SK-N-SH (cell line): ENCODE results near the gene GRAMD2A. TPM values are rescaled to one million over a fixed set of nuclear protein-coding genes. Genes with fewer than 3 reads are reported as not detected.

ENCODE experiments used
- CTCF ChIA-PET: fragments of 300-600, 350-600 bp; formaldehyde crosslinking; extraction: SDS; loops from one replicate; lab custom pipeline; 2021; lab: Yijun Ruan, JAX
- POLR2A ChIA-PET: fragments of 350-600 bp; sonication (Branson Sonifier 250); formaldehyde crosslinking; extraction: SDS; loops from one replicate; lab custom pipeline; 2020; ENCODE audit warnings: antibody characterized with exemption, inconsistent platforms; lab: Yijun Ruan, JAX
- DNase-seq: peaks from one replicate; pipeline ENCODE4 v3.0.0; 2012
- H2AFZ ChIP-seq: fragments of 200-600 bp; sonication (generic); 2 replicates; pipeline ENCODE4 v1.8.1; 2016; ENCODE audit warnings: antibody characterized with exemption, mild to moderate bottlenecking, low read depth
- H3F3A ChIP-seq: fragments of 200-600 bp; sonication (generic); replicated peaks from 2 replicates; pipeline ENCODE3; 2016; ENCODE audit warnings: antibody characterized with exemption, mild to moderate bottlenecking; ENCODE audit not compliant: insufficient read depth
- H3K27ac ChIP-seq, 2 experiments: fragments of 200-500 bp in 1 of 2; fragments of 200-600 bp in 1 of 2; sonication (Bioruptor generic) in 1 of 2; sonication (generic), shearing (Covaris generic) in 1 of 2; 2 replicates each; pipeline versions ENCODE4 v1.5.1 to v1.6.1; 2014 to 2016; ENCODE audit warnings: low read depth in 2 of 2, inconsistent platforms in 1 of 2, low read length in 1 of 2, mild to moderate bottlenecking in 1 of 2, mixed read lengths in 1 of 2
- H3K27me3 ChIP-seq: fragments of 200-600 bp; sonication (generic), shearing (Covaris generic); 2 replicates; pipeline ENCODE4 v1.6.1; 2016; ENCODE audit warnings: mixed run types; ENCODE audit not compliant: insufficient read depth
- H3K36me3 ChIP-seq, 2 experiments: fragments of 200-500 bp in 1 of 2; fragments of 200-600 bp in 1 of 2; sonication (Bioruptor generic) in 1 of 2; sonication (generic) in 1 of 2; replicated peaks in 1 of 2; 2 replicates each; pipeline versions ENCODE3 to v1.5.1; 2014 to 2016; ENCODE audit warnings: low read length in 1 of 2, mild to moderate bottlenecking in 1 of 2; ENCODE audit not compliant: insufficient read depth in 2 of 2, control insufficient read depth in 1 of 2
- H3K4me1 ChIP-seq, 2 experiments: fragments of 200-500 bp in 1 of 2; fragments of 200-600 bp in 1 of 2; sonication (Bioruptor generic) in 1 of 2; sonication (generic), shearing (Covaris generic) in 1 of 2; 2 replicates each; pipeline versions ENCODE4 v1.5.1 to v1.6.1; 2014 to 2016; ENCODE audit warnings: low read depth in 1 of 2, low read length in 1 of 2, mixed run types in 1 of 2; ENCODE audit not compliant: insufficient read depth in 2 of 2, control insufficient read depth in 1 of 2
- H3K4me2 ChIP-seq: fragments of 200-600 bp; sonication (generic), shearing (Covaris generic); 2 replicates; pipeline ENCODE4 v1.6.1; 2017; ENCODE audit warnings: mixed run types
- H3K4me3 ChIP-seq, 2 experiments: fragments of 200-500 bp in 1 of 2; fragments of 200-600 bp in 1 of 2; sonication (Bioruptor generic) in 1 of 2; sonication (generic), shearing (Covaris generic) in 1 of 2; 2 replicates each; pipeline versions ENCODE4 v1.5.1 to v1.8.1; 2014 to 2016; ENCODE audit warnings: low read depth in 2 of 2, inconsistent platforms in 1 of 2, low read length in 1 of 2, mild to moderate bottlenecking in 1 of 2, mixed read lengths in 1 of 2, moderate library complexity in 1 of 2
- H3K79me2 ChIP-seq: fragments of 200-600 bp; sonication (generic); 2 replicates; pipeline ENCODE4 v1.8.1; 2017; ENCODE audit warnings: mild to moderate bottlenecking; ENCODE audit not compliant: insufficient read depth
- H3K9ac ChIP-seq: fragments of 200-600 bp; sonication (generic); 2 replicates; pipeline ENCODE4 v1.6.1; 2017; ENCODE audit warnings: mixed run types
- H3K9me2 ChIP-seq: fragments of 200-600 bp; sonication (generic); 2 replicates; pipeline ENCODE4 v1.6.1; 2017; ENCODE audit warnings: mixed run types
- H3K9me3 ChIP-seq: fragments of 200-600 bp; sonication (generic); 2 replicates; pipeline ENCODE4 v1.6.1; 2017; ENCODE audit warnings: mixed run types, mild to moderate bottlenecking, moderate library complexity
- H4K20me1 ChIP-seq: fragments of 200-600 bp; sonication (generic); 2 replicates; pipeline ENCODE4 v1.6.1; 2017; ENCODE audit warnings: mild to moderate bottlenecking, mixed run types; ENCODE audit not compliant: insufficient read depth
- CHD2 ChIP-seq: fragments of 150-350 bp; IDR thresholded peaks from 2 replicates; pipeline ENCODE4 v1.6.1; 2018; ENCODE audit warnings: low read length; ENCODE audit not compliant: partially characterized antibody
- EZH2phosphoT487 ChIP-seq: fragments of 200-600 bp; sonication (generic); IDR thresholded peaks from 2 replicates; pipeline ENCODE4 v1.6.1; 2017; ENCODE audit warnings: low read depth, mixed run types, mild to moderate bottlenecking, antibody characterized with exemption, moderate library complexity, borderline replicate concordance
- FOSL2 ChIP-seq: IDR thresholded peaks from 2 replicates; pipeline ENCODE4 v1.4.0; 2012; ENCODE audit warnings: low read depth, mild to moderate bottlenecking, moderate library complexity, borderline replicate concordance
- FOXJ3 ChIP-seq: sonication (generic); formaldehyde crosslinking; IDR thresholded peaks from 2 replicates; pipeline ENCODE4 v1.5.1; 2020; ENCODE audit warnings: mild to moderate bottlenecking, missing genetic modification reagents
- GABPA ChIP-seq: IDR thresholded peaks from 2 replicates; pipeline ENCODE4 v1.4.0; 2012; ENCODE audit warnings: low read depth, mild to moderate bottlenecking
- GATA2 ChIP-seq: sonication (generic); formaldehyde crosslinking; IDR thresholded peaks from 2 replicates; pipeline ENCODE4 v1.5.0; 2020; ENCODE audit warnings: mild to moderate bottlenecking, missing genetic modification reagents
- MAX ChIP-seq: IDR thresholded peaks from 2 replicates; pipeline ENCODE4 v1.4.0; 2012; ENCODE audit warnings: low read depth
- MXI1 ChIP-seq: IDR thresholded peaks from 2 replicates; pipeline ENCODE4 v1.6.1; 2012; ENCODE audit warnings: mild to moderate bottlenecking, low read depth, low read length, improper control_type of control experiment
- NFIC ChIP-seq: IDR thresholded peaks from 2 replicates; pipeline ENCODE4 v1.4.0; 2012; ENCODE audit warnings: borderline replicate concordance
- NRF1 ChIP-seq: IDR thresholded peaks from 2 replicates; pipeline ENCODE4 v1.6.1; 2012; ENCODE audit warnings: low read depth, mild to moderate bottlenecking, low read length
- RAD21 ChIP-seq: IDR thresholded peaks from 2 replicates; pipeline ENCODE4 v1.6.1; 2012; ENCODE audit warnings: mild to moderate bottlenecking, low read length
- RCOR1 ChIP-seq: fragments of 150-350 bp; IDR thresholded peaks from 2 replicates; pipeline ENCODE4 v1.6.1; 2017; ENCODE audit warnings: antibody characterized with exemption, low read length
- RFX5 ChIP-seq: IDR thresholded peaks from 2 replicates; pipeline ENCODE4 v1.6.1; 2012; ENCODE audit warnings: mild to moderate bottlenecking, improper control_type of control experiment, low read length
- RXRA ChIP-seq: IDR thresholded peaks from 2 replicates; pipeline ENCODE4 v1.4.0; 2012; ENCODE audit warnings: low read depth, mild to moderate bottlenecking, borderline replicate concordance
- SIN3A ChIP-seq: IDR thresholded peaks from 2 replicates; pipeline ENCODE4 v1.6.1; 2012; ENCODE audit warnings: low read depth, mild to moderate bottlenecking, low read length, moderate library complexity, borderline replicate concordance
- TCF12 ChIP-seq: IDR thresholded peaks from 2 replicates; pipeline ENCODE4 v1.4.0; 2012
- USF2 ChIP-seq: fragments of 150-350 bp; IDR thresholded peaks from 2 replicates; pipeline ENCODE4 v1.6.1; 2017; ENCODE audit warnings: antibody characterized with exemption, low read length, low read depth, borderline replicate concordance
- ZBTB33 ChIP-seq: IDR thresholded peaks from 2 replicates; pipeline ENCODE4 v1.4.0; 2012; ENCODE audit warnings: low read depth, borderline replicate concordance
- WGBS: methylation state at CpG from one replicate; pipeline ENCODE4 v1.1.6; 2017; ENCODE audit warnings: low lambda C conversion rate; 5-methylcytosine and 5-hydroxymethylcytosine counted together
- polyA plus RNA-seq, 3 experiments: library from polyadenylated mRNA; depleted of rRNA; stranded (reverse); fragments of >200 nt; gene quantifications; 2 replicates each; pipeline ENCODE4 v1.2.3, GENCODE V29; 2012
- TF ChIP-seq, protein P1 (sequence below): IDR thresholded peaks from 2 replicates; pipeline ENCODE4 v1.4.0; 2012; ENCODE audit warnings: low read depth, borderline replicate concordance
- TF ChIP-seq, protein P2 (sequence below): IDR thresholded peaks from 2 replicates; pipeline ENCODE4; 2012

Gene GRAMD2A
- polyA plus RNA-seq, 1 of the 3 experiments (the other 2 are of a cell fraction), result 0.10 TPM

- no peaks in the 10 kb centered on the region for H3F3A ChIP-seq
- DNase-seq, result no peak
- POLR2A ChIA-PET, result no interaction called here
- H3K9ac ChIP-seq, result no peak overlapping the region
- WGBS, result 82% methylated on average over 1 of the region's 1 CpG
- H4K20me1 ChIP-seq, result no peaks in the 10 kb centered on the region
- no peak overlapping the region for H3K4me3 ChIP-seq
- H3K9me3 ChIP-seq, result no peaks in the 10 kb centered on the region
- no peaks in the 10 kb centered on the region for H3K9me2 ChIP-seq
- no peaks in the 10 kb centered on the region for H3K27me3 ChIP-seq
- H2AFZ ChIP-seq, result no peak overlapping the region
- CTCF ChIA-PET, result interaction anchor here (2.2 kb wide), 1 partner anchor 23 kb away, joined by 6 read pairs; no protein-coding TSS in a partner anchor
- no peak overlapping the region for H3K27ac ChIP-seq
- H3K4me2 ChIP-seq, result no peak overlapping the region
- TF ChIP-seq, protein P1, sequence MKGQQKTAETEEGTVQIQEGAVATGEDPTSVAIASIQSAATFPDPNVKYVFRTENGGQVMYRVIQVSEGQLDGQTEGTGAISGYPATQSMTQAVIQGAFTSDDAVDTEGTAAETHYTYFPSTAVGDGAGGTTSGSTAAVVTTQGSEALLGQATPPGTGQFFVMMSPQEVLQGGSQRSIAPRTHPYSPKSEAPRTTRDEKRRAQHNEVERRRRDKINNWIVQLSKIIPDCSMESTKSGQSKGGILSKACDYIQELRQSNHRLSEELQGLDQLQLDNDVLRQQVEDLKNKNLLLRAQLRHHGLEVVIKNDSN, result no peak
- TF ChIP-seq USF2 (no peak), RAD21 (no peak), EZH2phosphoT487 (no peak), RCOR1 (no peak), TCF12 (no peak), FOXJ3 (CRISPR knock-in tag) (no peak), FOSL2 (no peak), SIN3A (no peak), CHD2 (no peak), NFIC (no peak), GATA2 (CRISPR knock-in tag) (no peak), ZBTB33 (no peak), RFX5 (no peak), GABPA (no peak), RXRA (no peak), MXI1 (no peak), MAX (no peak), NRF1 (no peak)
- TF ChIP-seq, protein P2, sequence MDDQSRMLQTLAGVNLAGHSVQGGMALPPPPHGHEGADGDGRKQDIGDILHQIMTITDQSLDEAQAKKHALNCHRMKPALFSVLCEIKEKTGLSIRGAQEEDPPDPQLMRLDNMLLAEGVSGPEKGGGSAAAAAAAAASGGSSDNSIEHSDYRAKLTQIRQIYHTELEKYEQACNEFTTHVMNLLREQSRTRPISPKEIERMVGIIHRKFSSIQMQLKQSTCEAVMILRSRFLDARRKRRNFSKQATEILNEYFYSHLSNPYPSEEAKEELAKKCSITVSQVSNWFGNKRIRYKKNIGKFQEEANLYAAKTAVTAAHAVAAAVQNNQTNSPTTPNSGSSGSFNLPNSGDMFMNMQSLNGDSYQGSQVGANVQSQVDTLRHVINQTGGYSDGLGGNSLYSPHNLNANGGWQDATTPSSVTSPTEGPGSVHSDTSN, result no peak
- H3K4me1 ChIP-seq, result no peaks in the 10 kb centered on the region
- H3K36me3 ChIP-seq, result no peaks in the 10 kb centered on the region
- no peaks in the 10 kb centered on the region for H3K79me2 ChIP-seq
Measured at GRCh38 chr15:72133211-72133610, 64.4 kb downstream of the GRAMD2A start.
